GM04503 (cell line): ENCODE data around the gene MCL1.
"Not testable (repeated sequence)": the region's sequence is repeated elsewhere in the genome, so short reads cannot be mapped to it uniquely, and the experiment has no call there.

Experiments
- DNase-seq: peaks from one replicate; pipeline ENCODE4 v3.0.0-alpha.2; 2012; ENCODE audit warnings: low read depth

MCL1 gene

DNA sequence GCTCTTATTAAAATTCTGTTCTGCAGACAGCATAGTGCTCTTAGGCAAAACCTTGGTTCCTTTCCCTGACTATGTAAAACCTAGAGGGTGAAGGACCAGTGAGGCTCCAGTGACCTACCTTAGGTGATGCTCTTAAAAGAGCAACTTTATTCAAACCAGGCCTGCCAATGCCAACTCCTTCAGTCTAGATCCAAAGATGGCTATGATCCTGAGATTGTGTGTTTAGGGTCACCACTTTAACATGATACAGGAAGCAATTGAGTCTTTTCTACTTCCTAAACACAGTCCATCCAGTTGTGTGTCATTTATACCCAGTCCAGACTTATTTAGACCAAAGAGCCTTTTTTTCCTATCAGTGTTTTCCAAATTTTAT, 10.8 kb downstream of the MCL1 start:
- DNase-seq: no peak

DNA sequence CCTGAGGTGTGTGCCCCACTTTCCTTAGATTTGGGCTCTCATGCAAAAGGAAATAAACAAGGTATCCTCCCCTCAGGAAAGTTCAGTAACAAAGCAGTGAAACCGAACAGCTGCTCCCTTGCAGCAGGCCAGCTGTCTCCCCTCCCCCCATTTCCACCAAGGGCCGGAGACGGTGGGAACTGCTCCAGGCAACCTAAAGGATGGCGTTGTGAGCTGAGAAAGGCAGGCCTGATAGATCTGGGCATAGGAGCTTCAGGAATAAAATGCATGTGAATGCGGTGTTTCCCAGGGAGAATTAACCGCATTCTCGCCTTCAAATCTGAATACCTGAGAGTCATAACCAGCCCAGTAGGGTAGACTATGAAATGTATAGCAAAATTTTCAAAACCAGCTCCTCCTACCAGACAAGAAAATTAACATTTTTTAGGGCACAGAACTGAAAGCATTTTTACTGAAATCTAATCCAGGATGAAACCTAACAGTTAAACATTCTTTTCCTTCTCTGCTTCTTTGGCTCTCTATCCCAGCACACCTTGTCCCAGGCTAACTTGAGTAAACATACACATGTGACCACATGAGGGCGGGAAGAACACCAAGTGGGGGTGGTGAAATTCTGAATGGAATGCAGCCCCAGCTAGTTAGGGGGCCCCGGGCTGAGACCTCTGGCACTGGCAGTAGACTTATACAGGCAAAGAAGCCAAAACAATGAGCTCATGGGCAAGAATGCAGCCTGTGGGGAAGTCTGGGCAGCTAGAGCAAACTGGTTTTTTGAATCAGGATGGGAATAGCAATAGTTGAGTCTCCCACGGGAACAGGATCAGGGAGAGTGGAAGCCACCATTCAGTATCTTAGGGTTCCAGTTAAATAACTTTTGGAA, 11.5 kb downstream of the MCL1 start:
- peak; percentile 97 for DNase-seq

DNA sequence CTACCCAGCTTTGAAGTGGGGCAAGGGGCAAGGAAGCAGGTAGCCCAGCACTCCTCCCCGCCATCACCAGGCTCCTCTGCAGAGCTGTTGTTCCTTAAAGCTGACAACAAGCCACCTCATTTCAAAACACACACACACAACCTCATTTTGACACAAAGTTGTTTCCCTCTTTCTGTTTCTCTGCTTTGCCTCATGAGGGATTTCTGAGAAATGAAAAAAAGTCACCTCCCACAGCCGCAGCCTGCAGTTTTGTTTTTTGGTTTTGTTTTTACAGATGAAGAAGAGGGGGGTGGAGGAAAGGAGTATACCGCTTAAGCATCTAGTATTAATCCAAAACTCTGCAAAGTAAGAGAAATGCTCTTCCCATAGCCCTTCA, 12.1 kb downstream of the MCL1 start:
- no peak for DNase-seq

DNA sequence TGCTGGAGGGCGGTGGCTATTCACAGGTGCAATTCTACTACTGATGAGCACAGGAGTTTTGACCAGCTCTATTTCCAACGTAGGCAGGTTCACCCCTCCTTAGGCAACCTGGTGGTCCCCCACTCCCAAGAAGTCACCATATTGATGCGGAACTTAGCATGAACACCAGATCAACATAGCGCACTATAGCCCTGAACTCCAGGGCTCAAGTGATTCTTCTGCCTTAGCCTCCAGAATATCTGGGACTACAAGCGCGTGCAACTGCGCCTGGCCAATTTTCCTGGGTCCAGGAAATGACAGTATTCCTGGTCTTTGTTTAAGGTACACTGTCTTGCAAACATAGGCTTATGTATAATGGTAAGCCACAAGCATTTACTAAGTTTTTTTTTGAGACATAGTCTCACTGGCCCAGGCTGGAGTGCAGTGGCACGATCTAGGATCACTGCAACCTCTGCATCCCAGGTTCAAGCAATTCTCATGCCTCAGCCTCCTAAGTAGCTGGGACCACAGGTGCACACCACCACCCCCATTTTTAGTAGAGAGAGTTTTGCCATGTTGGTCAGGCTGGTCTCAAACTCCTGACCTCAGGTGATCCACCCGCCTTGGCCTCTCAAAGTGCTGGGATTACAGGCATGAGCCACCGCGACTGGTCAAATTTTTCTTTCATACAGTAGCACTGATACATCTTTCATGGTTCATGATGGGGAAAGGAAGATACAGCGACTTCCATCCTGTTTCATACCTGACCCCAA, 12.6 kb downstream of the MCL1 start:
- DNase-seq: no peak

DNA sequence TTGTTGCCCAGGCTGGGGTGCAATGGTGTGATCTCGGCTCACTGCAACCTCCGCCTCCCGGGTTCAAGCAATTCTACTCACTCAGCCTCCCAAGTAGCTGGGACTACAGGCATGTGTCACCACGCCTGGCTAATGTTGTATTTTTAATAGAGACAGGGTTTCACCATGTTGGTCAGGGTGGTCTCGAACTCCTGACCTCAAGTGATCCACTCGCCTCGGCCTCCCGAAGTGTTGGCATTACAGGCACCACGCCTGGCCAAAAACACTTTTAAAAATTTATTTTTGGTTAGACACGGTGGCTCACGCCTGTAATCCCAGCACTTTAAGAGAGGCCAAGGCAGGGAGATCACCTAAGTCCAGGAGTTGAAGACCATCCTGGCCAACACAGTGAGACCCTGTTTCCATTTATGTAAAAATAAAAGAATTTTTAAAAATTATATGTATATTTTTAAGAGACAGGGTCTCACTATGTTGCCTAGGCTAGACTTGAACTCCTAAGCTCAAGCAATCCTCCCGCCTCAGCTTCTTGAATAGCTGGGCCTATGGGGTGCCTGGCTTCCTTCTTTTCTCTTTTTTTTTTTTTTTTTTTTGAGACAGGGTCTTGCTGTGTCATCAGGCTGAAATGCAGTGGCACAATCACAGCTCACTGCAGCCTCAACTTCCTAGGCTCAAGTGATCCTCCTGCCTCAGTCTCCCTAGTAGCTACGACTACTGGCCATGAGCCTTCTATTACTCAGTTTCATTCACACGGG, 14.0 kb downstream of the MCL1 start:
- DNase-seq: not testable (repeated sequence)

DNA sequence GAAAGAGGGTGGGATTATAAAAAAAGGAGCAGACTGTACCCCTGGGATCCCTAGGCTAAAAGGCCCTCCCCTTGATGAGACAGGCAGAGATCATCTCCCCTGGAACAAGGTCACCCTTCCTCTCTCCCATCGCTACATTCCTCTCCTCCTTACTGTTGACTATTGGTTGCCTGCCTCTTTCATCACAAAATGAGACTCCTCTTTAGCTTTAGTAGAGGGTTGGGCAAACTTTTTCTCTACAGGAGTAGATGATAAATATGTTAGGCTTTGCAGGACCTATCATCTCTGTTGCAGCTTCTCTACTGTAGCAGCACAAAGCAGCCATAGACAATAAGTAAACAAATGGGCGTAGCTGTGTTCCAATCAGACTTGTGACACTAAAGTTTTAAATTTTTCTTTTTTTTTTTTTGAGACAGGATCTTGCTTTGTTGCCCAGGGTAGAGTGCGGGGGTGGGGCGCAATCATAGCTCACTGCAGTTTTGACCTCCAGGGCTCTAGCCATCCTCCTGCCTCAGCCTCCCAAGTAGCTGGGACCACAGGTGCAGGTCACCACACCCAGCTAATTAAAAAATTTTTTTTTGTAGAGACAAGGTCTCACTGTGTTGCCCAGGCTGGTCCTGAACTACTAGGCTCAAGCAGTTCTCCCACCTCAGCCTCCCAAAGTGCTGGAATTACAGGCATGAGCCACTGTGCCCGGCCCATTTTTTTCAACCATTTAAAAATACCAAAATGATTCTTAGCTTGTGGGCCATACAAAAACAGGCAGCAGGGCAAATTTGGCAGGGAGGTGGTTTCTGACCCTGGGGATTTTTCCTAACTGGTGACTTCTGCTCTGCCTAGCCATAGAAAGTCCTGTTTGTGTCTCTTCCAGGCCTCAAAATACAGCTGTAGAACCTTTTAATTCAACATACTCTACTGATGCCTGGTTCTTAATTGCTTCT, 15.1 kb downstream of the MCL1 start:
- DNase-seq: no peak

DNA sequence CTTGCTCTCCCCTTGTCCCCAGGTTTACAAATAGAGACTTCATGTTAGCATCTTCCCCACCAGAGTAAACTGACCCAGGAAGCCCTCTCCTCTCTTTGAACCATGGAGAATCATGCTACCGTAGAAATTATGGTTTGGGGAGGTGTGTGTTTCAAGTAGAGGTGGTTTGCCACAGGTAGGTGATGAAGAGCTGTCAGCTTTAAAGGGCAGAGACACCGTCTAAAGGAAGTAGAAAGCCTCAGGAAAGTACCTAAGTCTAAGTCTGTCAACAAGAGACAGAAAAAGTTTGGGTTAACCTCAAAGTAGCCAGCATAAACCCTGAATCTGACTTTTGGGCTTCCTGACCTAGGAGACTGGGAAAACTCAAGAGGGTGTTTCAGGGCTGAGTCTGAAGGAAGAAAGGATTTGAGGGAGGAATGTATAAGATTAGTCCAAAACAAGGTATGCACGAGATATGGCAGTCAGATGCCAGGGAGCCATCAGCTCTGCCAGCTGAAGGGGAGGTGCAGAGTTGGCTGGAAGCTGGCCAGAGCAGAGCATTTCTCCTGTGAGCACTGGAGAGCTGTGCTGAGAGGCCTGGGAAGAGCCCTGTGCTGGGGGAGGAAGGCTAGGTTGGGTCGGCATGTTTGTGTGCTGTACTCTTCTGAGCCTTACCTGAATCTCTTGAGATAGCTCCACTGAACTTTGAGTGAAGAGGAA, 15.9 kb downstream of the MCL1 start:
- no peak for DNase-seq

DNA sequence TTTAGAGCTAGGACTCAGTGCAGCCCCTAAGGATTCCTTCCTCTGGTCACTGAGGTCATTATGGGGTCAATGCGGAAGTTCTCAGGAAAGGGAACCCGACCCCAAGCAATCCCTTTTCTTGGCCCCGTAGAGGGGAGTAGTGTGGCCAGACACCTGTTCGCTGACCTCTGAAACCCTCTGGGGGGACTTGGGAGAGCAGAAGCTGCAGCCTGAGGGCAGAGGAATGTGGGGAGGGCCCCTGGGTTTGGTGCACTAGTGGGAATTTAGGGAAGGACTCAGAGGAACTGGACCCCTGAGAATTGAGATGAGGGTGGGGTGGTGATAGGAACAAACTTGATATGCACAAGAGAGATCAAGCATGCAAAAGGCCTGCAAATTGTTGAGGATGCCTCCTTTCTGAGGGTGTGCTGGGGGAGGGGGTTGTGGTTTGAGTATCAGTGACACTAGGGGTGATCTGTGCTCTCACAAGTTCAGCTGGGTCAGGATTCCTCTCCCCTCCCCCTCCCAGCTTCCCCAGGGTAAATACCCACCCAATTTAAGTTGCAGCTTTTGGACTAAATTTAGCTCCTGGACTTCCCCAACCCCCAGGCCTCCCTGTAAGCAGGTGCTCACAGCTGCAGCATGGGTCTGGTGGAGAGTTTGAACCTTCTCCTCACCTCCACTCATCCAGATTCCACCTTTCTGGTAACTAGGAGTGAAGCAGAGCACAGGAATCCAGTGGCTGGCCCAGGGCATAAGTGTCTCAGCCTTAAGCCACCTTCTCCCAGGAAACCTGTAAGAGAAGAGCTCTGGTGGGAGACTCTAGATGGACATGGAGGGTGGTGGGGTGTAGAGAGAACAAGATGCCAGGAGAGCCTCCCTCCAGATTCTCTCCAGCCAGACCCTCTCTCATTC, 16.7 kb downstream of the MCL1 start:
- DNase-seq: no peak

DNA sequence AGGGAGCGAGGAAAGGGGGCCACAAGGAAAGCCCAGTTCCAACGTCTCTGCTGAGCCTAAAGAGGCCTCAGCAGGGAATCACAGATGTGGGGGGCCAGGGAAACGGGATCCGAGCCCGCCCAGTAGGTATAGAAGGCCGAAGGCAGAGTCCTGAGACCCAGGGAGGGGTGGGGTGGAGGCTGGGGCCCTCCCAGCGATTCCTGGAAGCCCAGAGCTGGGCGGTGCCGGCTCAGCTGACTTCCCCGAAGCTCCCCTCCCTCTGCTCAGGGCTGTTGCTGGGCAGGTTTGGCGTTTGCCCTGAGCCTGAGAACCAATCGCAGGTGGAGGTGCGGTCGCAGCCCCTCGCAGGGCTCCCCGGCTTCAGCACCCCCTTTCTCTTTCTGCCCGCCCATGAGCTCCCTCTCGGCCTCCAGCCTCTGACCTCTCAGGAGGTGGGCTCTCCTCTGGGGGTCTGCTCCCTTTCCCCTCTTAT, 17.4 kb downstream of the MCL1 start:
- peak; percentile 71 for DNase-seq

DNA sequence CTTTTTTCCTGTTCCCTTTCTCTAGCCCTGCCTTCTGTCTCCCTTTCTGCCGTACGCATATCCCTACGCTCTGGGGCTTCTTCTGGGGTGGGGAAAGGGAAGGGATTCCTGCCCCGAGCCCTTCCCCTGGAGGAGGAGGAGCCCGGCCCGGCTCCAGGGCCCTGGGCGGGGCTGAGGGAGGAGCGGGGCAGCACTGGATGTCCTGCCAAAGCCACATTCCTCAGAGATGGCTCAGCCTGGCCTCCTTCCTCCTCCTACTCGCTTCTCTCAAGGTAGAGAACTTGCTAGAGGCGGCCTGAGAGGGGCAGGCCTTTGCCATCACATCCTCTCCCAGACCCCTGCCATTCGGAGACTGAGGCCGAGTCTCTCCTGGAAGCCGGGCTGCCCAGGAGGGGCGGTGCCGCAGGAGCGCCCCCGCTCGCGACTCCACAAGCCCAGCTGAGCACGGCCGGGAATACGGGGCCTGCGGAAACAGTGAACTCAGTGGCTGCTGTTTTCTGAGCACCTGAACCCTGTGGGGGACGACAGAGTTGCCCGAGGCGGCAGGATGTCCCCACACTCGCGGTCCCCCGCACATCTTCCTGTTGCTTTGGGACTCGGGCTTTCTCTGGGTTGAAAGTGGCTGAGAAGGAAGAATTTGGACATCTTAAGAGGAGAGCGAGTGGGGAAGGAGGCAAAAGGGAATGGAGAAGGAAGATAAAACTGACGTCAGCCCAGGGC, 18.0 kb downstream of the MCL1 start:
- DNase-seq: peak; percentile 93

DNA sequence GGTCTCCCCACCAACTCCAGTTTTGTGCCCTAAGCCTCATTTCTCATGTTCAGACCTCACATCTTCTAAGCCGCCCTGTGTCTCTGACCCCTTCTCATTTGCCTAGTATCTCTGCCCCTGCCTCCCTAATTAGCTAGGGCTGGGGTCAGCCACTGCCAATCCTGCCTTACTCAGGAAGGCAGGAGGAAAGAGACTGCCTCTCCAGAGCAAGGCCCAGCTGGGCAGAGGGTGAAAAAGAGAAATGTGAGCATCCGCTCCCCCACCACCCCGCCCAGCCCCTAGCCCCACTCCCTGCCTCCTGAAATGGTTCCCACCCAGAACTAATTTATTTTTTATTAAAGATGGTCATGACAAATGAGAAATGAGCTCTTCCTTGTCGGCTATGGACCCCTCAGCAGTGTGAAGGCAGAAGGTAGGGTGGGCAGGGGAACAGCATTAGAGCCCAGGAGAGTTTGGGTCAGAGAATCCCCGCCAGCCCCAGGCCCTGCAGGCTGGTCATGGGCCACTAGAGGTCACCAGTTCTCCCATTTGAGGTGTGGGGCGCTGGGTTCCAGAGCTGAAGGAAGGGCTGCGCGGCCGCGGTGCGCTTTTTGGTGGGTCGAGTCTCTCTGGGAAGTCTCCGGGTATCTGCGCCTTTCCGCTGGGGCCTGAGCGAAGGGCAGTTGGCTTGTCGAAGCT, 18.7 kb downstream of the MCL1 start:
- no peak for DNase-seq

DNA sequence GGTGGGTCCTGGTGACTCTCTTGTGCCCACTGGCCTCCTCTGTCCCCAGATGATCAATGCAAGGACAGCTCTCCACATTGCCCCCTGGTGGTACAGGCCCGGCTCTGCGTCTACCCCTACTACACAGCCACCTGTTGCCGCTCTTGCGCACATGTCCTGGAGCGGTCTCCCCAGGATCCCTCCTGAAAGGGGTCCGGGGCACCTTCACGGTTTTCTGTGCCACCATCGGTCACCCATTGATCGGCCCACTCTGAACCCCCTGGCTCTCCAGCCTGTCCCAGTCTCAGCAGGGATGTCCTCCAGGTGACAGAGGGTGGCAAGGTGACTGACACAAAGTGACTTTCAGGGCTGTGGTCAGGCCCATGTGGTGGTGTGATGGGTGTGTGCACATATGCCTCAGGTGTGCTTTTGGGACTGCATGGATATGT, 19.4 kb downstream of the MCL1 start:
- no peak for DNase-seq

DNA sequence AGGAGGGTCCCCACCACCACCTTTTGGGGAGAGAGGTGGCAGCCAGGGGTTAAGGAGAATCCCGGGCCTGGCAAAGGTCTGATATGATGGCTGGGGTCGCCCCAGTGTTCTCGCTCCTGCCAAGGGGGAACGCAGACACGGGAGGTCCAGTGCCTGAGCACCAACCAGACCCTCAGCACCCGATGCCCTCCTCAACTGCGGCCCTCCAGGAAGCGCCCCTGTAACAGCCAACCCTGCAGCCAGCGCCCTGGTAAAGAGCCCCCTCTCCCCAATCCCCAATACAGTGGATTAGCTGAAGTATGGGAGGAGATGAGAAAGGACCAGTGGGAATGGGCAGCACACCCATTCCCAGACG, 19.8 kb downstream of the MCL1 start:
- no peak for DNase-seq

DNA sequence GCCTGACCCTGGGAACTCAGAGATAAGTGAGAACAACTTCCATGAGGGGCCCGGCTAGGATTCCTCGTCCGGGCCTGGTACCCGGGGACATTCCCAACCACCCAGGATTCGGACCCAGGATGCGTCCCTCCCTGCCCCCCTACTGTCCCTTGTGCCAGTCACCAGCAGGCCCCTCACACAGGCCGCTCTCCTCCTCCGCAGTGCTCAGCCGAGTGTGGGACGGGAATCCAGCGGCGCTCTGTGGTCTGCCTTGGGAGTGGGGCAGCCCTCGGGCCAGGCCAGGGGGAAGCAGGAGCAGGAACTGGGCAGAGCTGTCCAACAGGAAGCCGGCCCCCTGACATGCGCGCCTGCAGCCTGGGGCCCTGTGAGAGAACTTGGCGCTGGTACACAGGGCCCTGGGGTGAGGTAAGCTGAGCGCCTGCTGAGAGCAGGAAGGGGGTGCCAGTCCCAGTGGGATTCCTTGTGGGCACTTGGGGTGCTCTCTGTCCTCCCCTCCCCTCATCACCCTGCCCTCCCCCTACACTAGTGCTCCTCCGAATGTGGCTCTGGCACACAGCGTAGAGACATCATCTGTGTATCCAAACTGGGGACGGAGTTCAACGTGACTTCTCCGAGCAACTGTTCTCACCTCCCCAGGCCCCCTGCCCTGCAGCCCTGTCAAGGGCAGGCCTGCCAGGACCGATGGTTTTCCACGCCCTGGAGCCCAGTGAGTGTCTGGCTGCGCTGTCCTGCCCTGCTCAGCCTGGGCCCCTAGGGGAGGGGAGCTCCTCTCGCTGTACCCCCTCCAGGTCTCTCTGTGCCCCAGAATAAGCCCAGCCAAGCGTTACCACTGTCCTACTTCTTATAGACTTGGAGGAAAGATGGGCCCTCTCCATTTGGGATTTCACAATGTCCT, 20.4 kb downstream of the MCL1 start:
- DNase-seq: no peak

DNA sequence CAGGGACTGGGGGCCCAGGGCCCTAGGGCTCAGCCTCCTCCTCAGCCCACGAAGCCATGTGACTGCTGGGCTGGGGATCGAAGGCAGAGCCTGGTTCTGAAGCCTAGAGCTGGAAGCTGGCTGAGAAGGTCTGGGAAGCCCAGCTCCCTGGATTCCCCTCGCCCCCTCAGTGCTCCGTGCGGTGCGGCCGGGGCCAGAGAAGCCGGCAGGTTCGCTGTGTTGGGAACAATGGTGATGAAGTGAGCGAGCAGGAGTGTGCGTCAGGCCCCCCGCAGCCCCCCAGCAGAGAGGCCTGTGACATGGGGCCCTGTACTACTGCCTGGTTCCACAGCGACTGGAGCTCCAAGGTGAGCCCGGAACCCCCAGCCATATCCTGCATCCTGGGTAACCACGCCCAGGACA, 21.1 kb downstream of the MCL1 start:
- DNase-seq: no peak

DNA sequence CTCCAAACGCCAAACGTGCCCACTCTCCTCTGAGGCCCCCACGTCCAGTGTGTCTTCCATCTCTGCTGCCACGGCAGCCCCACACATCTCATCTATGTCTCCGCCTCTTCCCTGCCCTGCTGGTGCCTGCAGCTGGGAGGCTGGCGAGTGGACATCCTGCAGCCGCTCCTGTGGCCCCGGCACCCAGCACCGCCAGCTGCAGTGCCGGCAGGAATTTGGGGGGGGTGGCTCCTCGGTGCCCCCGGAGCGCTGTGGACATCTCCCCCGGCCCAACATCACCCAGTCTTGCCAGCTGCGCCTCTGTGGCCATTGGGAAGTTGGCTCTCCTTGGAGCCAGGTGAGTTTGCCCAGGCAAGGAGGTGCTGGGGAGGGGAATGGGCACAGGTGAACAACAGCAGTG, 21.6 kb downstream of the MCL1 start:
- DNase-seq: no peak

DNA sequence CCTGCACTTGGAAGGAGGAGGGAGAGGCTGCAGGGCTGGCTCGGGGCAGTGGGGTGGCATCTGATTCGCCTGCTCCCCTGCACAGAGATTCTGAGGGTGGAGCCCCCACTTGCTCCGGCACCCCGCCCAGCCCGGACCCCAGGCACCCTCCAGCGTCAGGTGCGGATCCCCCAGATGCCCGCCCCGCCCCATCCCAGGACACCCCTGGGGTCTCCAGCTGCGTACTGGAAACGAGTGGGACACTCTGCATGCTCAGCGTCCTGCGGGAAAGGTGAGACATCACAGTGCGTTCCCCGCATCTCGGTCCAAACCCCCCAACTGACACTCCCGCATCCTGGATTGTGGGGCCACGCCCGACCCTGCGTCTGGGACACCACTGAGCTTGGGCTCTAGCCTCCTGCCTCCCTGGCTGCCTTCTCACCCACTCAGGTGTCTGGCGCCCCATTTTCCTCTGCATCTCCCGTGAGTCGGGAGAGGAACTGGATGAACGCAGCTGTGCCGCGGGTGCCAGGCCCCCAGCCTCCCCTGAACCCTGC, 22.3 kb downstream of the MCL1 start:
- DNase-seq: no peak
